Pons (tissue), 1 donor: Measurements from ENCODE around the gene PDE6H.

Experiments used
- DNase-seq: peaks from one replicate; pipeline ENCODE4 v3.0.0-alpha.2; 2016; ENCODE audit warnings: low spot score

The PDE6H gene

GRCh38 chr12:14975457-14975856 lies 2.6 kb downstream of the PDE6H start:
- DNase-seq = no peak

- DNase-seq = no peak
Measured at GRCh38 chr12:14976658-14977057, 3.8 kb downstream of the PDE6H start.

- no peak for DNase-seq
Measured at GRCh38 chr12:14979468-14979867, 6.6 kb downstream of the PDE6H start.

DNA sequence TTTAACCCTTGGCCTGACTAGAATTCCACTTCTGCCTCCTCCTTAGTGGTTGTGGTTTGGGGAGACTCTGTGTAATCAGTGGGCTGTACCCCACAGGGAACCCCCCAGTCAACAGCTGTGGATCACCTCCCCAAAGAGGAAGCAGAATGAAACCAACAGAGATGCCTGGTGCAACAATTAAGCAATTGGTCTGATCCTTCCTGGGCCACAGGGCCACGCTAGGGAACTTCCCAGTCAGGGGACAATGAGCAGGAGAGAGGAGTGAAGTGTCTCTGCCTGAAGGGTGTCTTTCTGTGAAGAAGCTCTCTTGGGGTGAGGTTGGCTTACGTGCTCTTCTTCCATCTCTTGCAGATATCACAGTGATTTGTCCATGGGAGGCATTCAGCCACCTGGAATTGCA lies 8.2 kb downstream of the PDE6H start:
- no peak for DNase-seq

DNA sequence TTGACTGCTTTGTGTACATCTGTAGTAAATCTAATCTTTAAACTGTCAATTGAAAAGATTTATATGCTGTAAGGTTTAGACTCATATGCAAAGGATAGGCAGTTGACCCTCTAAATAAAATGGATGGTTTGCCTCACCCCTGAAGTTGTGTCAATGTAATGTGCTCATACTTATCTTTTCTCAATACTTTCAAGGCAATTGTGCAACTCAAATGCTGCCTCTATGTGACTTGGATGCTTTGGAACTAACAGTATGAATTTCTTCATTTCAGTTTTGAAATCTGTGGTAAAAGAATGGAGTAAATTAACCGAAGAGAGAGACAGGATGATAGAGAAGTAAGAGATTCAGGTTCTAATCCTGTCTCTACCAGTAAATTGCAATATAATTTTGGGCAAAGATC lies 9.7 kb downstream of the PDE6H start:
- DNase-seq = no peak

GRCh38 chr12:14982991-14983390 lies 10.1 kb downstream of the PDE6H start:
- DNase-seq = no peak

DNA sequence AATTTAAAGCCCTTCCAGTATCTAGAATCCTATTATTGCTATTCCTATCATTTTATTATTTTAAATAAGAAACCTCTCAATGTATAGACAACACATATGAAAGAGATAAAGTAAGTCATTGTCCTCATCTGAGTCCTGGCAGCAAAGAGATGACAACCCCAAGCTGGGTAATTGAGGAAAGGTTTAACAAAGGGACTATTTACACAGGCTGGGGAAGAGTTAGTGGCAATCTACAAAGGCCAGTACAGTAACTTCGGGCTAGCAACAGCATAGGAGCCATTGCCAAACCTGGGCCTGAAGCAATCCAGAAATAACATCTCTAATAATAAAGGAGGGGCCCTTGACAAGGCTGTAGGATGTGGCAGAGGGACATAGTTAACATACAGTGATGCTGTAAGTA lies 11.2 kb downstream of the PDE6H start:
- peak; percentile 71 for DNase-seq

- no peak for DNase-seq
Measured at GRCh38 chr12:14984766-14985285, 12.0 kb downstream of the PDE6H start.

- no peak for DNase-seq
Measured at GRCh38 chr12:14986449-14986848, 13.6 kb downstream of the PDE6H start.

GRCh38 chr12:14988035-14988434 lies 15.2 kb downstream of the PDE6H start:
- no peak for DNase-seq

DNA sequence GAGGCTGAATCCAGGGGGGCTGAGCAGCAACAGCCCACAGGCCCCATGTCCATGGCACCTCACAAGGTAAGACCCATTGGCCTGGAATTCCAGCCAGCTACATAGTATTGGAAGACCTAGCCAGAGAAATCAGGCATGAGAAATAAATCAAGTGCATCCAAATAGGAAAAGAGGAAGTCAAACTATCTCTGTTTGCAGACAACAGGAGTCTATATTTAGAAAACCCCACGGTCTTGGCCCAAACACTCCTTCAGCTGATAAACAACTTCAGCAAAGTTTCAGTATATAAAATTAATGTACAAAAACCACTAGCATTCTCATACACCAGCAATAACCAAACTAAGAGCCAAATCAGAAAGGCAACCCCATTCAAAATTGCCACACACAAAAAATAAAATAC lies 16.9 kb downstream of the PDE6H start:
- no peak for DNase-seq

DNA sequence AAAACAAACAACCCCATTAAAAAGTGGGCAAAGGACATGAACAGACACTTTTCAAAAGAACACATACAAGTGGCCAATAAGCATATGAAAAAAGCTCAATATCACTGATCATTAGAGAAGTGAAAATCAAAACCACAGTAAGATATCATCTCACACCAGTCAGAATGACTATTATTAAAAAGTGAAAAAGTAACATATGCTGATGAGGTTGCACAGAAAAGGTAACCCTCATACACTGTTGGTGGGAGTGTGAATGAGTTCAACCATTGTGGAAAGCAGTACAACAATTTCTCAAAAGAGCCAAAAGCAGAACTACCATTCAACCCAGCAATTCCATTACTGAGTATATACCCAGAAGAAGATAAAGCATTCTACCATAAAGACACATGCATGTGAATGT lies 18.2 kb downstream of the PDE6H start:
- no peak for DNase-seq

- DNase-seq = no peak
Measured at GRCh38 chr12:14992673-14993072, 19.8 kb downstream of the PDE6H start.

DNA sequence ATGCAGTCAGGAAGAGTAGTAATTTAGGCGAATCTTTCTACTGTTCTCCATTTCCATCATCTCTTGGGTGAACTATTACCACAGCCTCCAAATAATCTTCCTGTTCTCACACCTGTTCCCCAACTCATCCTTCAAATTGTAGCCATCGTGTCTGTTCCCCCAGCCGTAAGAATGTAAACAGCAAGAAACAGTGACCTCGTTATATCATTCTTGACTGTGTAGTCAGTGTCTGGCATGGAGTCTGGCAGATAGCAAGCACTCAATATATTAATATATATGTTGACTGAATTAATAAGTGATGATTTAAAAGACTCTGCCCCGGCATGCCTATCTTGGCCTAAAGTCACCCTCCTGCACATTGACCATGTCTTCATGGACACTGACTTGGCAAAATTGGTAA lies 20.3 kb downstream of the PDE6H start:
- DNase-seq = no peak

- DNase-seq = no peak
Measured at GRCh38 chr12:14993537-14994266, 20.9 kb downstream of the PDE6H start.

DNA sequence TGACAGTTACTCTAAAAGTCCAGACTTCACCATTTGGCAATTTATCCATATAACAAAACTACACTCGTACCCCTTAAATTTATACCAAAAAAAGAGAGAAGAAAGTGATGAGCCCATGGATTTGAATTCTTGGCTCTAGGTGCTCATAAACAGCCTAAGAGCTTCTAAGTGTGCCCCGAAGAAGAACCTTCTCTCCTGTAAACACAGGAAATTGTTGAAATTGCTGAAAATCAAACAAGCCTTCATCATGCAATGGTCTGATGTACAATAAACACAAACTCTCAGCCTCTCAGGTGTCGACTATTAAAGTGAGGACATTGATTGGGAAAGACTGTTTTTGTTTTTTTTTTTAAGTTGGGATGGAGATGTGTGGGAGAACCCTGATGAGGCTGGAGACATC lies 21.8 kb downstream of the PDE6H start:
- DNase-seq = no peak

- DNase-seq = peak; percentile 74
Measured at GRCh38 chr12:14995583-14996425, 23.0 kb downstream of the PDE6H start.

GRCh38 chr12:14997998-14998397 lies 25.2 kb downstream of the PDE6H start:
- DNase-seq = no peak

- no peak for DNase-seq
Measured at GRCh38 chr12:14999021-14999694, 26.3 kb downstream of the PDE6H start.

DNA sequence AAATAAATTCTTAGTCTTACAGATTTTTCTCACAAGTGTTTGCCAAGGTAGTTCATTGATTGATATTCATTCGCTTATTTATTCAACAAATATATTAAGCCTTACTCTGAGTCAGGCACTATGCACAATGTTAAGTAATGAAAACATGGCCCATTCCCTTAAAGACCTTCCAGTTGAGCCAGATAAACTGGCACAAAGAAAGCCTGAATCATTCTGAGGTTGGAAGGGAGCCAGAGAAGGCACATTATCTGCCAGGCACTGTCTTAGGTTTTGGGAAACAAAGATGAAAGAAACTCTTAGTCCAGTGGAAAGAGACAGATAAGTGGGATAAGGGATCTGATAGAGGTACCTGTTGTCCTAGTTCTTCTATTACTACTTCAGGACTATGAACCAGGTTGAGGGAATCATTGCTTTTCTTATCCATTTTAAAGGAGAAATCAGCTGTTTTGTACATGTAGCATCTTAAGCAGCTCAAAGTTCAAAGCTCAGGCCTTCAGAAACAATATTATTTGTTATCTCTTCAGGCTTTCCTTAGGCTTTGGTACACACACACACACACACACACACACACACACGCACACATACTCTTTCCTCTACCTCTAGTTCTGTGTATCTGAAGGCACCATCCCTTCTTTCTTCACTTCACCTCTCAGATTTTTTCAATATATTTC lies 27.0 kb downstream of the PDE6H start:
- DNase-seq = peak; percentile 29

GRCh38 chr12:15000575-15000974 lies 27.7 kb downstream of the PDE6H start:
- DNase-seq = no peak

DNA sequence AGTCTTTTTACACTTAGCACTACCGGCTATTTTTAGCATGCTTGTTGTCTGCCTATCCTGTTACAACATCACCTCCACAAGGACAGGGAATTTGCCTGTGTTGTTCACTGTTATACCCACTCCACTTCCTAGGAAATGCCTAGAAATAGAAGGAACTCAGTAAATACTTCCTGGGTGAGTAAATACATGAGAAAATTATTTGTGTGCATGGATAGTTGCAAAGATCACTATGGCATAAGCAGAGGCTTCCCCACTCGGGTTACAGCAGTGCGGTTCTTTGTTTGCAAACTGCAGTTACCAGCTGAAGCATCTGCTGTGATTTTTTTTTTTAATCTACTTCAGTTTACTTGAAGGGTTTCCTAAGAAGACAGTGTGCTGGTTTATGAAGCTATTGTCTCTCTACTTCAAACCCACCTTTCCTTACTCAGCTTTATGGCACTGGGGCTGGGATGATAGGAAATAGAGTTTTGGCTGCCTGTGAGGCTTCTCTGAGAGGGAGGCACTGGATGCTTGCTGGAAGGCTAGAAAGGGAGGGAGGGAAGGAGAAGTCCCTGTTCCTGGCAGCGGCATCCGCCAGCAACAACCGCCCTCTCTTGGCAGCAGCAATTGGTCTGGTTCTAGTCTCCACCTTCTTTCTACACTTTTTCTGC lies 29.0 kb downstream of the PDE6H start:
- DNase-seq = peak; percentile 45
